Measurements from ENCODE around the gene RIPOR1. TPM values are rescaled to one million over a fixed set of nuclear protein-coding genes. Genes with fewer than 3 reads are reported as not detected.

The RIPOR1 gene
- total and polyA plus RNA-seq, 2 donors: 5.7 to 25.4 TPM

Other genes with a start within 250 kb of the RIPOR1 start
- 12.6 TPM for gene PLEKHG4, start 249.3 kb upstream of the RIPOR1 start, total RNA-seq
- 16.8 TPM for gene PLEKHG4, start 249.3 kb upstream of the RIPOR1 start, polyA plus RNA-seq
- gene KCTD19, start 202.1 kb upstream of the RIPOR1 start, total RNA-seq: 0.19 TPM
- gene KCTD19, start 202.1 kb upstream of the RIPOR1 start, polyA plus RNA-seq: 0.34 TPM
- 0.19 TPM for gene LRRC36, start 202.0 kb upstream of the RIPOR1 start, total RNA-seq
- 0.78 TPM for gene LRRC36, start 202.0 kb upstream of the RIPOR1 start, polyA plus RNA-seq
- gene TPPP3, start 135.3 kb upstream of the RIPOR1 start, total RNA-seq: 1.6 TPM
- gene TPPP3, start 135.3 kb upstream of the RIPOR1 start, polyA plus RNA-seq: 9.0 TPM
- gene ZDHHC1, start 112.4 kb upstream of the RIPOR1 start, total RNA-seq: 0.52 TPM
- gene ZDHHC1, start 112.4 kb upstream of the RIPOR1 start, polyA plus RNA-seq: 2.5 TPM
- 0.09 TPM for gene HSD11B2, start 97.7 kb upstream of the RIPOR1 start, total RNA-seq
- gene HSD11B2, start 97.7 kb upstream of the RIPOR1 start, polyA plus RNA-seq: 7.8 TPM
- gene ATP6V0D1, start 47.7 kb upstream of the RIPOR1 start, total RNA-seq: 51.8 TPM
- gene ATP6V0D1, start 47.7 kb upstream of the RIPOR1 start, polyA plus RNA-seq: 44.8 TPM
- gene AGRP, start 45.3 kb upstream of the RIPOR1 start, total RNA-seq: 0.09 TPM
- gene AGRP, start 45.3 kb upstream of the RIPOR1 start, polyA plus RNA-seq: 0.87 TPM
- gene CTCF, start 33.7 kb downstream of the RIPOR1 start, total RNA-seq: 61.0 TPM
- gene CTCF, start 33.7 kb downstream of the RIPOR1 start, polyA plus RNA-seq: 44.5 TPM
- 19.7 TPM for gene CARMIL2, start 116.3 kb downstream of the RIPOR1 start, total RNA-seq
- 85.6 TPM for gene CARMIL2, start 116.3 kb downstream of the RIPOR1 start, polyA plus RNA-seq
- 15.3 TPM for gene ACD, start 131.4 kb downstream of the RIPOR1 start, total RNA-seq
- 23.4 TPM for gene ACD, start 131.4 kb downstream of the RIPOR1 start, polyA plus RNA-seq
- gene PARD6A, start 132.1 kb downstream of the RIPOR1 start, total RNA-seq: 4.6 TPM
- gene PARD6A, start 132.1 kb downstream of the RIPOR1 start, polyA plus RNA-seq: 5.9 TPM
- gene ENKD1, start 137.9 kb downstream of the RIPOR1 start, total RNA-seq: 12.0 TPM
- 31.3 TPM for gene ENKD1, start 137.9 kb downstream of the RIPOR1 start, polyA plus RNA-seq
- 5.3 TPM for gene C16orf86, start 138.0 kb downstream of the RIPOR1 start, total RNA-seq
- gene C16orf86, start 138.0 kb downstream of the RIPOR1 start, polyA plus RNA-seq: 9.4 TPM
- 10.2 TPM for gene GFOD2, start 190.5 kb downstream of the RIPOR1 start, total RNA-seq
- 11.3 TPM for gene GFOD2, start 190.5 kb downstream of the RIPOR1 start, polyA plus RNA-seq